ENCODE results near the gene BICDL2. TPM values are rescaled to one million over a fixed set of nuclear protein-coding genes. Genes with fewer than 3 reads are reported as not detected.

Gene BICDL2
- total and polyA plus RNA-seq, 9 of the 15 experiments (the other 6 are each of a cell fraction or from before 2014, with no cell fraction given): 0.09 to 0.28 (median 0.09) TPM; not detected in 6

- in situ Hi-C loops (cut with MboI) (no loop called here), intact Hi-C loops (cut with micrococcal nuclease) (loop anchor here (2.0 to 5.0 kb wide), 3 partner anchors 53 to 108 kb away; no protein-coding TSS in a partner anchor)
- peak; percentile 78 for ATAC-seq
- ChIA-PET POLR2A (interaction anchor here (0.6 to 3.5 kb wide), 16 partner anchors 8 to 1202 kb away, joined by 3 to 23 read pairs (median 4); partner anchors contain the start of genes FLYWCH2, KREMEN2 and PAQR4), CTCF (ENCODE audit: low intra/inter-chr PET ratio) (no interaction called here)
- peak; percentile 65 for FAIRE-seq
- Histone ChIP-seq H3K4me2 (ENCODE audit: insufficient read depth, low read length) (peak within 1 kb of the TSS; percentile 97), H3K9me1 (ENCODE audit: control insufficient read depth, insufficient read depth, low read length) (no peaks in the 10 kb centered on the region), H3K4me1 (replicated peaks in 1 of 2; ENCODE audit: control insufficient read depth in 2 of 2, insufficient read depth in 2 of 2, low read length in 2 of 2) (peaks cover 19 to 79% of the 10 kb centered on the region in 2 experiments), H4K20me1 (replicated peaks; ENCODE audit: control insufficient read depth, insufficient read depth, low read length) (no peaks in the 10 kb centered on the region; the same call in 1 of the 2 replicates), H3K4me3 (peak within 1 kb of the TSS; percentile 63), H3K27ac (ENCODE audit: extremely low read depth, low read depth, low read length) (peak within 1 kb of the TSS; percentile 99), H3K9ac (ENCODE audit: insufficient read depth in 1 of 2, low read depth in 2 of 2, low read length in 2 of 2) (peak within 1 kb of the TSS; percentile 97 to 100), H3K27me3 (ENCODE audit: control insufficient read depth in 2 of 2, insufficient read depth in 2 of 2, low read length in 2 of 2) (no peaks in the 10 kb centered on the region), H2AFZ (ENCODE audit: low read depth, low read length) (peak within 1 kb of the TSS; percentile 72), H3K79me2 (ENCODE audit: control insufficient read depth, insufficient read depth, low read length) (peaks cover 47% of the 10 kb centered on the region), H3K9me3 (replicated peaks; ENCODE audit: control insufficient read depth, insufficient read depth, low read depth, low read length) (no peaks in the 10 kb centered on the region), H3K36me3 (ENCODE audit: control insufficient read depth, insufficient read depth, low read length) (peaks cover 40% of the 10 kb centered on the region; the same call in 2 of the 3 replicates)
- under 1% methylated on average over 73 of the region's 91 CpGs for WGBS (ENCODE audit: insufficient coverage, low coverage, missing lambda C conversion rate)
- TSS peak; percentile 91 for BruUV-seq (replicated peaks)
- DNase-seq (ENCODE audit: extremely low read depth in 1 of 4, low spot score in 3 of 4): peak; percentile 95 to 99 (median 98)
- TF ChIP-seq CCNT2 (IDR thresholded peaks at IDR 0.05; ENCODE audit: borderline replicate concordance, extremely low read depth, insufficient read length, low read depth, low read length): peak; percentile 93
- peak; percentile 74 for TF ChIP-seq POLR2AphosphoS5 (IDR thresholded peaks at IDR 0.05; ENCODE audit: control insufficient read depth, insufficient read depth, low read depth, low read length)
- TF ChIP-seq TAF1 (IDR thresholded peaks at IDR 0.05; ENCODE audit: control insufficient read depth, extremely low read depth, insufficient read depth, low read length, severe bottlenecking): peak; percentile 87
- TF ChIP-seq ZNF79 (CRISPR knock-in tag; IDR thresholded peaks at IDR 0.05; ENCODE audit: low read depth): no peak
- TF ChIP-seq CC2D1A (IDR thresholded peaks at IDR 0.05): 0 out of 2 replicates have a peak, but pooled peaks have one; percentile 10
- 0 out of 2 replicates have a peak, but pooled peaks have one; percentile 47 for TF ChIP-seq KLF1 (tag; IDR thresholded peaks at IDR 0.05)
- TF ChIP-seq ZNF12 (CRISPR knock-in tag; IDR thresholded peaks at IDR 0.05): peak; percentile 27
- no peak; the same call in 1 of the 2 replicates for TF ChIP-seq ZBTB1 (CRISPR knock-in tag; IDR thresholded peaks at IDR 0.05; ENCODE audit: borderline replicate concordance, low read depth)
- TF ChIP-seq SIN3B (IDR thresholded peaks at IDR 0.05; ENCODE audit: low read depth): peak; percentile 35
- TF ChIP-seq CSDE1 (IDR thresholded peaks at IDR 0.05): no peak
- TF ChIP-seq LARP7 (IDR thresholded peaks at IDR 0.05): no peak
- TF ChIP-seq ZNF431 (CRISPR knock-in tag; IDR thresholded peaks at IDR 0.05): peak; percentile 42; the same call in 1 of the 2 replicates
- TF ChIP-seq PURB (CRISPR knock-in tag; IDR thresholded peaks at IDR 0.05; ENCODE audit: low read depth): no peak
- peak; percentile 27; the same call in 1 of the 2 replicates for TF ChIP-seq ATF7 (IDR thresholded peaks at IDR 0.05)
- TF ChIP-seq BRF1 (IDR thresholded peaks at IDR 0.05; ENCODE audit: borderline replicate concordance, extremely low read depth, insufficient read length): no peak
- TF ChIP-seq RBFOX2 (IDR thresholded peaks at IDR 0.05; ENCODE audit: low read depth, low read length): peak; percentile 86
- peak; percentile 96 for TF ChIP-seq SAFB (IDR thresholded peaks at IDR 0.05; ENCODE audit: borderline replicate concordance, low read depth, low read length)
- no peak for TF ChIP-seq ZNF232 (CRISPR knock-in tag; IDR thresholded peaks at IDR 0.05)
- TF ChIP-seq KDM2B (CRISPR knock-in tag; IDR thresholded peaks at IDR 0.05): 0 out of 2 replicates have a peak, but pooled peaks have one; percentile 5
- peak; percentile 45; the same call in 1 of the 2 replicates for TF ChIP-seq BHLHE40 (IDR thresholded peaks at IDR 0.05; ENCODE audit: low read length)
- TF ChIP-seq POLR2A (conservative IDR thresholded peaks at IDR 0.05): peak; percentile 93
- TF ChIP-seq RHOXF2B (CRISPR knock-in tag; conservative IDR thresholded peaks at IDR 0.05): no peak
- no peak; the same call in 1 of the 2 replicates for TF ChIP-seq POLR2AphosphoS2 (IDR thresholded peaks at IDR 0.05; ENCODE audit: low read length)
- TF ChIP-seq ZKSCAN1 (IDR thresholded peaks at IDR 0.05; ENCODE audit: low read depth, low read length): 0 out of 2 replicates have a peak, but pooled peaks have one; percentile 4
- no peak for TF ChIP-seq BDP1 (IDR thresholded peaks at IDR 0.05; ENCODE audit: insufficient read depth, insufficient read length)
Observed at GRCh38 chr16:2980227-2981176, 56.2 kb downstream of the BICDL2 start, which contains the start of gene PKMYT1. Gene PKMYT1 (minus strand): TSS chr16:2980446. CDS start chr16:2979657, 789 bp downstream.

All from K562 (cell line).